G401.6 (cell line): Measurements from ENCODE around the gene KLK15.
A peak's percentile ranks its signal among the peaks of the same experiment; 100 is the strongest.
"Not testable (repeated sequence)": the region's sequence is repeated elsewhere in the genome, so short reads cannot be mapped to it uniquely, and the experiment has no call there.

Source experiments
- FAIRE-seq: peaks from 2 replicates; lab custom pipeline; 2012; peaks lifted over from hg19 to GRCh38; lab: Jason Lieb, UNC

Gene KLK15

GRCh38 chr19:50796128-50796633 is 37.2 kb downstream of the KLK15 start:
- peak; percentile 63 for FAIRE-seq

GRCh38 chr19:50795664-50796073 is 37.7 kb downstream of the KLK15 start:
- no peak for FAIRE-seq

- peak; percentile 8 for FAIRE-seq
Observed at GRCh38 chr19:50794876-50795663, 38.3 kb downstream of the KLK15 start.

GRCh38 chr19:50794074-50794875 is 39.1 kb downstream of the KLK15 start:
- no peak for FAIRE-seq

- no peak for FAIRE-seq
Observed at GRCh38 chr19:50793558-50794065, 39.8 kb downstream of the KLK15 start.

GRCh38 chr19:50792272-50793250 is 40.8 kb downstream of the KLK15 start:
- FAIRE-seq = no peak

GRCh38 chr19:50791594-50792271 is 41.6 kb downstream of the KLK15 start:
- no peak for FAIRE-seq

- no peak for FAIRE-seq
Observed at GRCh38 chr19:50790922-50791467, 42.4 kb downstream of the KLK15 start.

- no peak for FAIRE-seq
Observed at GRCh38 chr19:50790396-50790795, 43.0 kb downstream of the KLK15 start, which contains the start of gene ACP4. TSS of gene ACP4 (plus strand) at chr19:50790415. CDS start at chr19:50790415, 0 bp downstream.

- FAIRE-seq = no peak
Observed at GRCh38 chr19:50785329-50785728, 48.0 kb downstream of the KLK15 start.

- no peak for FAIRE-seq
Observed at GRCh38 chr19:50784710-50785109, 48.7 kb downstream of the KLK15 start.

GRCh38 chr19:50783848-50784152 is 49.6 kb downstream of the KLK15 start:
- not testable (repeated sequence) for FAIRE-seq

GRCh38 chr19:50780753-50781435 is 52.5 kb downstream of the KLK15 start:
- no peak for FAIRE-seq

- FAIRE-seq = no peak
Observed at GRCh38 chr19:50779504-50780457, 53.6 kb downstream of the KLK15 start.

GRCh38 chr19:50778906-50779430 is 54.4 kb downstream of the KLK15 start:
- FAIRE-seq = no peak

GRCh38 chr19:50777830-50778303 is 55.5 kb downstream of the KLK15 start:
- no peak for FAIRE-seq

- no peak for FAIRE-seq
Observed at GRCh38 chr19:50777261-50777660, 56.1 kb downstream of the KLK15 start.

- FAIRE-seq = no peak
Observed at GRCh38 chr19:50776131-50776530, 57.2 kb downstream of the KLK15 start.
